Gastrocnemius medialis (tissue), 4 donors: ENCODE results near the gene CHD6.

Experiments
- CTCF ChIP-seq, 5 experiments: fragments of 450-650 bp in 3 of 5; fragments of 200-600 bp in 2 of 5; sonication (generic) in 2 of 5; IDR thresholded peaks in 4 of 5; conservative IDR thresholded peaks in 1 of 5; 1 replicate in 4 of 5; 2 replicates in 1 of 5; pipeline ENCODE4 v1.5.1; 2016 to 2019; ENCODE audit warnings: antibody characterized with exemption in 5 of 5, mild to moderate bottlenecking in 3 of 5, moderate library complexity in 3 of 5
- POLR2A ChIP-seq, 2 donors: fragments of 450-650 bp; IDR thresholded peaks; one replicate each; pipeline ENCODE4 v1.6.1; 2017; ENCODE audit warnings: antibody characterized with exemption in 2 of 2, mild to moderate bottlenecking in 2 of 2, moderate library complexity in 2 of 2

GRCh38 chr20:41447006-41447405, 171.2 kb downstream of the CHD6 start:
- no peak for TF ChIP-seq CTCF (IDR thresholded peaks at IDR 0.05 in 4 of 5, conservative IDR thresholded peaks at IDR 0.05 in 1 of 5)
- no peak for TF ChIP-seq POLR2A (IDR thresholded peaks at IDR 0.05)
